NCI-H748 (cell line): ENCODE measurements around the gene KARS1.

ENCODE experiments used
- DNase-seq: peaks from one replicate; lab custom pipeline; 2025; ENCODE audit not compliant: unreplicated experiment; lab: John Stamatoyannopoulos, UW

Gene KARS1

GRCh38 chr16:75647492-75648264 lies at the start of gene KARS1, which contains the start of gene TERF2IP:
Gene KARS1, minus strand, starts transcription at chr16:75647665. Its CDS starts 26 bp downstream, at chr16:75647639.
Gene TERF2IP, plus strand, starts transcription at chr16:75647773. Its CDS starts 110 bp downstream, at chr16:75647883.
- peak; percentile 89 for DNase-seq

GRCh38 chr16:75695708-75696107 lies 48.2 kb upstream of the KARS1 start:
- DNase-seq = no peak

GRCh38 chr16:75687361-75687760 lies 39.9 kb upstream of the KARS1 start:
- no peak for DNase-seq

GRCh38 chr16:75682308-75682707 lies 34.8 kb upstream of the KARS1 start:
- no peak for DNase-seq

- no peak for DNase-seq
Measured at GRCh38 chr16:75679366-75679765, 31.9 kb upstream of the KARS1 start.

- DNase-seq = no peak
Measured at GRCh38 chr16:75676909-75677308, 29.4 kb upstream of the KARS1 start, which contains the start of gene CPHXL2. Gene CPHXL2, minus strand, starts transcription at chr16:75677009. Its CDS starts 10 bp downstream, at chr16:75676999.

- DNase-seq = no peak
Measured at GRCh38 chr16:75667503-75667902, 20.0 kb upstream of the KARS1 start.

GRCh38 chr16:75660726-75661302 lies 13.3 kb upstream of the KARS1 start:
- DNase-seq = no peak

- DNase-seq = no peak
Measured at GRCh38 chr16:75660321-75660720, 12.9 kb upstream of the KARS1 start.

GRCh38 chr16:75658175-75658574 lies 10.7 kb upstream of the KARS1 start:
- no peak for DNase-seq

GRCh38 chr16:75653922-75654321 lies 6.5 kb upstream of the KARS1 start:
- no peak for DNase-seq

- peak; percentile 67 for DNase-seq
Measured at GRCh38 chr16:75648265-75649076, 1.0 kb upstream of the KARS1 start.

GRCh38 chr16:75647112-75647491 lies 363 bp downstream of the KARS1 start:
- DNase-seq = no peak

- DNase-seq = no peak
Measured at GRCh38 chr16:75644240-75645012, 3.0 kb downstream of the KARS1 start.

GRCh38 chr16:75640598-75640997 lies 6.9 kb downstream of the KARS1 start:
- DNase-seq = no peak

- DNase-seq = no peak
Measured at GRCh38 chr16:75635036-75635435, 12.4 kb downstream of the KARS1 start.

- peak; percentile 93 for DNase-seq
Measured at GRCh38 chr16:75632857-75633256, 14.6 kb downstream of the KARS1 start.

GRCh38 chr16:75630052-75630451 lies 17.4 kb downstream of the KARS1 start:
- DNase-seq = no peak

- no peak for DNase-seq
Measured at GRCh38 chr16:75629132-75629531, 18.3 kb downstream of the KARS1 start.

- DNase-seq = no peak
Measured at GRCh38 chr16:75628351-75628750, 19.1 kb downstream of the KARS1 start.

GRCh38 chr16:75627851-75628250 lies 19.6 kb downstream of the KARS1 start:
- DNase-seq = no peak
